CD1c-positive myeloid dendritic cell (primary cell): ENCODE data around the gene IFT80.

Source experiments
- DNase-seq: peaks from one replicate; pipeline ENCODE4 v3.0.0-alpha.2; 2016; ENCODE audit errors: extremely low spot score

IFT80 gene

GRCh38 chr3:160400702-160401150, 1.7 kb upstream of the IFT80 start:
- peak; percentile 51 for DNase-seq

- peak; percentile 88 for DNase-seq
Measured at GRCh38 chr3:160400030-160400701, 1.1 kb upstream of the IFT80 start.

GRCh38 chr3:160398820-160399124, 253 bp downstream of the IFT80 start:
- DNase-seq: no peak

GRCh38 chr3:160395297-160395696, 3.7 kb downstream of the IFT80 start:
- no peak for DNase-seq

GRCh38 chr3:160394009-160394392, 5.0 kb downstream of the IFT80 start:
- no peak for DNase-seq

GRCh38 chr3:160393346-160394008, 5.5 kb downstream of the IFT80 start:
- no peak for DNase-seq

- no peak for DNase-seq
Measured at GRCh38 chr3:160392798-160393197, 6.2 kb downstream of the IFT80 start.

- DNase-seq: no peak
Measured at GRCh38 chr3:160390565-160391138, 8.4 kb downstream of the IFT80 start.

- no peak for DNase-seq
Measured at GRCh38 chr3:160384639-160385318, 14.2 kb downstream of the IFT80 start.

- DNase-seq: no peak
Measured at GRCh38 chr3:160381470-160381869, 17.6 kb downstream of the IFT80 start.

- no peak for DNase-seq
Measured at GRCh38 chr3:160379628-160380214, 19.3 kb downstream of the IFT80 start.

GRCh38 chr3:160378331-160379109, 20.5 kb downstream of the IFT80 start:
- DNase-seq: no peak

- DNase-seq: no peak
Measured at GRCh38 chr3:160376681-160377080, 22.3 kb downstream of the IFT80 start.

GRCh38 chr3:160374925-160375324, 24.1 kb downstream of the IFT80 start:
- DNase-seq: no peak

- no peak for DNase-seq
Measured at GRCh38 chr3:160374472-160374871, 24.6 kb downstream of the IFT80 start.

- DNase-seq: no peak
Measured at GRCh38 chr3:160373655-160374054, 25.4 kb downstream of the IFT80 start.

GRCh38 chr3:160372780-160373179, 26.2 kb downstream of the IFT80 start:
- DNase-seq: no peak

GRCh38 chr3:160370987-160371857, 27.8 kb downstream of the IFT80 start:
- DNase-seq: no peak

GRCh38 chr3:160369784-160370183, 29.2 kb downstream of the IFT80 start:
- no peak for DNase-seq

GRCh38 chr3:160368804-160369203, 30.2 kb downstream of the IFT80 start:
- DNase-seq: peak; percentile 5
